K562 (cell line): Measurements from ENCODE around the gene NCKAP1.

Experiments used
- EZH2 ChIP-seq: IDR thresholded peaks from 2 replicates; pipeline ENCODE4 v1.6.1; 2012; ENCODE audit warnings: low read depth, mild to moderate bottlenecking, inconsistent platforms, low read length, borderline replicate concordance
- FOXJ3 ChIP-seq: sonication (generic); formaldehyde crosslinking; IDR thresholded peaks from 2 replicates; pipeline ENCODE4 v1.4.0; 2020; ENCODE audit warnings: mild to moderate bottlenecking, missing genetic modification reagents
- KDM1A ChIP-seq, 2 experiments: fragments of 450-650 bp; IDR thresholded peaks; 2 replicates each; pipeline ENCODE4 v1.6.1; 2016; ENCODE audit warnings: mild to moderate bottlenecking in 2 of 2
- NRF1 ChIP-seq, 2 experiments: fragments of 450-650 bp; IDR thresholded peaks in 1 of 2; conservative IDR thresholded peaks in 1 of 2; 2 replicates each; pipeline ENCODE4 v1.6.1; 2014; ENCODE audit warnings: mild to moderate bottlenecking in 2 of 2
- PHF8 ChIP-seq: fragments of 200-600 bp; sonication (generic); IDR thresholded peaks from 2 replicates; pipeline ENCODE4 v1.6.1; 2012; ENCODE audit warnings: mixed run types, mild to moderate bottlenecking, inconsistent platforms, low read length, moderate library complexity, borderline replicate concordance
- POLR2A ChIP-seq: fragments of 450-650 bp; conservative IDR thresholded peaks from 2 replicates; pipeline ENCODE4 v1.6.1; 2016
- POLR2AphosphoS2 ChIP-seq: IDR thresholded peaks from 2 replicates; pipeline ENCODE4 v1.6.1; 2012; ENCODE audit warnings: low read length, improper control_type of control experiment
- POLR2AphosphoS5 ChIP-seq: IDR thresholded peaks from 2 replicates; pipeline ENCODE4 v1.6.1; 2011; ENCODE audit warnings: mild to moderate bottlenecking, low read depth, low read length, moderate library complexity; ENCODE audit not compliant: control insufficient read depth, insufficient read depth
- TAF1 ChIP-seq: IDR thresholded peaks from 2 replicates; pipeline ENCODE4 v1.6.1; 2011; ENCODE audit warnings: mild to moderate bottlenecking, low read length, moderate library complexity; ENCODE audit not compliant: insufficient read depth, control insufficient read depth, severe bottlenecking; ENCODE audit errors: extremely low read depth
- ZKSCAN1 ChIP-seq: fragments of 150-350 bp; IDR thresholded peaks from 2 replicates; pipeline ENCODE4 v1.6.1; 2016; ENCODE audit warnings: low read depth, low read length
- ZNF197 ChIP-seq: fragments of 200-800 bp; sonication (Bioruptor generic); IDR thresholded peaks from 2 replicates; pipeline ENCODE4 v1.6.1; 2016; ENCODE audit warnings: low read depth, missing genetic modification characterization, missing compliant biosample characterization
- TF ChIP-seq, protein P1 (sequence below), 3 experiments: IDR thresholded peaks in 2 of 3; conservative IDR thresholded peaks in 1 of 3; 2 replicates each; pipeline ENCODE4 v1.5.1; 2011 to 2012; ENCODE audit warnings: low read length in 3 of 3, mild to moderate bottlenecking in 3 of 3, control low read depth in 2 of 3, improper control_type of control experiment in 1 of 3, inconsistent platforms in 1 of 3, low read depth in 1 of 3, mixed read lengths in 1 of 3, moderate library complexity in 1 of 3; ENCODE audit not compliant: insufficient read depth in 2 of 3
- TF ChIP-seq, protein P2 (sequence below): sonication (generic); formaldehyde crosslinking; IDR thresholded peaks from 2 replicates; pipeline ENCODE4 v1.5.0; 2020; ENCODE audit warnings: missing genetic modification reagents
- TF ChIP-seq, protein P3 (sequence below): fragments of 250-450 bp; sonication (Bioruptor Pico); IDR thresholded peaks from 2 replicates; pipeline ENCODE4 v1.5.0; 2022; ENCODE audit warnings: mild to moderate bottlenecking

DNA sequence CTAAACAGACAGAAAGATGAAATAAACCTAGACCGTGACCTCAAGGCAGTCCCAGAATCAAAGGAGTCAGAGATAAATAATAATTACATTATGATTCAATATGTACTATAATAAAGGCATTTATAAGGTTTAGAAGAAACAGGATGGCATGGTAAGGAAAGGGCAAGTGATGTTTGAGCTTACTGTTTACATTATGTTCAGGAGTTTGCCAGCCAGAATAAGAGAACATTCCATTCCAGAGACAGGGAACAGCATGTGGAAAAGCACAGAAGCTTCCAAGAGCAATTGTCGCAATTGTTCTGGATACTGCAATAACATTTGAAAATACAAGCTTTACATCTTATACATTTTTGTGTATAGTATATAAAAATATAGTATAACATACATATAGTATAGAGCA is 121.8 kb downstream of the NCKAP1 start:
- TF ChIP-seq FOXJ3 (CRISPR knock-in tag) = no peak
- TF ChIP-seq, protein P1, sequence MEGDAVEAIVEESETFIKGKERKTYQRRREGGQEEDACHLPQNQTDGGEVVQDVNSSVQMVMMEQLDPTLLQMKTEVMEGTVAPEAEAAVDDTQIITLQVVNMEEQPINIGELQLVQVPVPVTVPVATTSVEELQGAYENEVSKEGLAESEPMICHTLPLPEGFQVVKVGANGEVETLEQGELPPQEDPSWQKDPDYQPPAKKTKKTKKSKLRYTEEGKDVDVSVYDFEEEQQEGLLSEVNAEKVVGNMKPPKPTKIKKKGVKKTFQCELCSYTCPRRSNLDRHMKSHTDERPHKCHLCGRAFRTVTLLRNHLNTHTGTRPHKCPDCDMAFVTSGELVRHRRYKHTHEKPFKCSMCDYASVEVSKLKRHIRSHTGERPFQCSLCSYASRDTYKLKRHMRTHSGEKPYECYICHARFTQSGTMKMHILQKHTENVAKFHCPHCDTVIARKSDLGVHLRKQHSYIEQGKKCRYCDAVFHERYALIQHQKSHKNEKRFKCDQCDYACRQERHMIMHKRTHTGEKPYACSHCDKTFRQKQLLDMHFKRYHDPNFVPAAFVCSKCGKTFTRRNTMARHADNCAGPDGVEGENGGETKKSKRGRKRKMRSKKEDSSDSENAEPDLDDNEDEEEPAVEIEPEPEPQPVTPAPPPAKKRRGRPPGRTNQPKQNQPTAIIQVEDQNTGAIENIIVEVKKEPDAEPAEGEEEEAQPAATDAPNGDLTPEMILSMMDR (IDR thresholded peaks at IDR 0.05 in 2 of 3, conservative IDR thresholded peaks at IDR 0.05 in 1 of 3; ENCODE audit: insufficient read depth in 2 of 3, low read depth in 1 of 3, low read length in 3 of 3) = no peak
- no peak for TF ChIP-seq POLR2AphosphoS2
- no peak for TF ChIP-seq EZH2
- TF ChIP-seq ZNF197 (CRISPR knock-in tag) = no peak
- no peak for TF ChIP-seq POLR2AphosphoS5
- no peak for TF ChIP-seq TAF1
- TF ChIP-seq PHF8 = no peak
- TF ChIP-seq KDM1A (IDR thresholded peaks at IDR 0.05) = no peak
- TF ChIP-seq, protein P2, sequence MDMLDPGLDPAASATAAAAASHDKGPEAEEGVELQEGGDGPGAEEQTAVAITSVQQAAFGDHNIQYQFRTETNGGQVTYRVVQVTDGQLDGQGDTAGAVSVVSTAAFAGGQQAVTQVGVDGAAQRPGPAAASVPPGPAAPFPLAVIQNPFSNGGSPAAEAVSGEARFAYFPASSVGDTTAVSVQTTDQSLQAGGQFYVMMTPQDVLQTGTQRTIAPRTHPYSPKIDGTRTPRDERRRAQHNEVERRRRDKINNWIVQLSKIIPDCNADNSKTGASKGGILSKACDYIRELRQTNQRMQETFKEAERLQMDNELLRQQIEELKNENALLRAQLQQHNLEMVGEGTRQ (CRISPR knock-in tag) = no peak
- TF ChIP-seq NRF1 (conservative IDR thresholded peaks at IDR 0.05 in 1 of 2, IDR thresholded peaks at IDR 0.05 in 1 of 2) = no peak
- TF ChIP-seq POLR2A = no peak
- TF ChIP-seq, protein P3, sequence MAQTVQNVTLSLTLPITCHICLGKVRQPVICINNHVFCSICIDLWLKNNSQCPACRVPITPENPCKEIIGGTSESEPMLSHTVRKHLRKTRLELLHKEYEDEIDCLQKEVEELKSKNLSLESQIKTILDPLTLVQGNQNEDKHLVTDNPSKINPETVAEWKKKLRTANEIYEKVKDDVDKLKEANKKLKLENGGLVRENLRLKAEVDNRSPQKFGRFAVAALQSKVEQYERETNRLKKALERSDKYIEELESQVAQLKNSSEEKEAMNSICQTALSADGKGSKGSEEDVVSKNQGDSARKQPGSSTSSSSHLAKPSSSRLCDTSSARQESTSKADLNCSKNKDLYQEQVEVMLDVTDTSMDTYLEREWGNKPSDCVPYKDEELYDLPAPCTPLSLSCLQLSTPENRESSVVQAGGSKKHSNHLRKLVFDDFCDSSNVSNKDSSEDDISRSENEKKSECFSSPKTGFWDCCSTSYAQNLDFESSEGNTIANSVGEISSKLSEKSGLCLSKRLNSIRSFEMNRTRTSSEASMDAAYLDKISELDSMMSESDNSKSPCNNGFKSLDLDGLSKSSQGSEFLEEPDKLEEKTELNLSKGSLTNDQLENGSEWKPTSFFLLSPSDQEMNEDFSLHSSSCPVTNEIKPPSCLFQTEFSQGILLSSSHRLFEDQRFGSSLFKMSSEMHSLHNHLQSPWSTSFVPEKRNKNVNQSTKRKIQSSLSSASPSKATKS (CRISPR knock-in tag) = no peak
- no peak for TF ChIP-seq ZKSCAN1
